OCI-LY1 (cell line): ENCODE measurements around the gene MACROD2.

Source experiments
- H2AFZ ChIP-seq: fragments of 200-600 bp; sonication (generic), shearing (Covaris generic); 2 replicates; pipeline ENCODE4 v1.6.0; 2014; ENCODE audit warnings: antibody characterized with exemption, mild to moderate bottlenecking, low read length
- H3F3A ChIP-seq: fragments of 200-600 bp; sonication (generic), shearing (Covaris generic); 2 replicates; pipeline ENCODE4 v1.6.0; 2014; ENCODE audit warnings: mild to moderate bottlenecking, antibody characterized with exemption, low read length, moderate library complexity; ENCODE audit not compliant: insufficient read depth
- H3K27ac ChIP-seq: fragments of 200-600 bp; sonication (generic); 2 replicates; pipeline ENCODE4 v1.5.1; 2014; ENCODE audit warnings: low read length, mixed run types, mild to moderate bottlenecking, low read depth; ENCODE audit not compliant: poor library complexity, severe bottlenecking
- H3K27me3 ChIP-seq: fragments of 200-600 bp; sonication (generic); 2 replicates; pipeline ENCODE4 v1.6.0; 2014; ENCODE audit warnings: antibody characterized with exemption, mild to moderate bottlenecking, low read length, moderate library complexity; ENCODE audit not compliant: insufficient read depth
- H3K36me3 ChIP-seq: fragments of 200-600 bp; sonication (generic); 2 replicates; pipeline ENCODE4 v1.6.1; 2014; ENCODE audit warnings: mild to moderate bottlenecking, antibody characterized with exemption, low read length, moderate library complexity, mixed read lengths; ENCODE audit not compliant: insufficient read depth
- H3K4me1 ChIP-seq: fragments of 200-600 bp; sonication (generic); 2 replicates; pipeline ENCODE4 v1.5.1; 2014; ENCODE audit warnings: mild to moderate bottlenecking, low read length, moderate library complexity; ENCODE audit not compliant: insufficient read depth, severe bottlenecking
- H3K4me2 ChIP-seq: fragments of 200-600 bp; sonication (generic), shearing (Covaris generic); 2 replicates; pipeline ENCODE4 v1.6.1; 2014; ENCODE audit warnings: low read length
- H3K4me3 ChIP-seq: fragments of 200-600 bp; sonication (generic); 2 replicates; pipeline ENCODE4 v1.5.1; 2014; ENCODE audit warnings: low read length, low read depth, mild to moderate bottlenecking, mixed read lengths; ENCODE audit not compliant: poor library complexity, severe bottlenecking
- H3K79me2 ChIP-seq: fragments of 200-600 bp; shearing (Covaris generic); 2 replicates; pipeline ENCODE4 v1.6.1; 2016; ENCODE audit warnings: mixed run types, low read length, mixed read lengths; ENCODE audit not compliant: insufficient read depth
- H3K9ac ChIP-seq: fragments of 200-600 bp; sonication (generic), shearing (Covaris generic); 2 replicates; pipeline ENCODE4 v1.6.1; 2014; ENCODE audit warnings: mild to moderate bottlenecking, low read length, mixed read lengths
- H3K9me2 ChIP-seq: fragments of 200-600 bp; sonication (generic), shearing (Covaris generic); 2 replicates; pipeline ENCODE4 v1.6.1; 2014; ENCODE audit warnings: low read depth, mild to moderate bottlenecking, low read length, mixed read lengths
- H3K9me3 ChIP-seq: fragments of 200-600 bp; shearing (Covaris generic); 2 replicates; pipeline ENCODE4 v1.6.1; 2014; ENCODE audit warnings: low read length, mixed read lengths
- H4K20me1 ChIP-seq: fragments of 200-600 bp; sonication (generic), shearing (Covaris generic); 2 replicates; pipeline ENCODE4 v1.6.0; 2016; ENCODE audit warnings: mild to moderate bottlenecking, low read length; ENCODE audit not compliant: insufficient read depth
- EZH2 ChIP-seq: fragments of 200-600 bp; sonication (generic), shearing (Covaris generic); IDR thresholded peaks from 2 replicates; pipeline ENCODE4 v1.8.0; 2017; ENCODE audit warnings: borderline replicate concordance, mixed run types, mild to moderate bottlenecking, antibody characterized with exemption, low read length, moderate library complexity, mixed read lengths
- TF ChIP-seq, protein P1 (sequence below): fragments of 200-600 bp; sonication (generic), shearing (Covaris generic); IDR thresholded peaks from 2 replicates; pipeline ENCODE4 v1.5.1; 2017; ENCODE audit warnings: mild to moderate bottlenecking, antibody characterized with exemption, low read length, moderate library complexity, mixed read lengths

MACROD2 gene

GRCh38 chr20:14883324-14883723 lies 888.0 kb downstream of the MACROD2 start:
- no peak overlapping the region for H3K9ac ChIP-seq
- H4K20me1 ChIP-seq: no peaks in the 10 kb centered on the region

GRCh38 chr20:14885661-14886060 lies 890.3 kb downstream of the MACROD2 start:
- H3K4me2 ChIP-seq: no peak overlapping the region
- no peak overlapping the region for H3K27ac ChIP-seq
- no peaks in the 10 kb centered on the region for H3K9me2 ChIP-seq
- H3K4me3 ChIP-seq: no peak overlapping the region
- H4K20me1 ChIP-seq: no peaks in the 10 kb centered on the region
- no peaks in the 10 kb centered on the region for H3K79me2 ChIP-seq
- H3K9ac ChIP-seq: no peak overlapping the region
- H3K4me1 ChIP-seq: no peaks in the 10 kb centered on the region
- no peaks in the 10 kb centered on the region for H3F3A ChIP-seq
- TF ChIP-seq, protein P1, sequence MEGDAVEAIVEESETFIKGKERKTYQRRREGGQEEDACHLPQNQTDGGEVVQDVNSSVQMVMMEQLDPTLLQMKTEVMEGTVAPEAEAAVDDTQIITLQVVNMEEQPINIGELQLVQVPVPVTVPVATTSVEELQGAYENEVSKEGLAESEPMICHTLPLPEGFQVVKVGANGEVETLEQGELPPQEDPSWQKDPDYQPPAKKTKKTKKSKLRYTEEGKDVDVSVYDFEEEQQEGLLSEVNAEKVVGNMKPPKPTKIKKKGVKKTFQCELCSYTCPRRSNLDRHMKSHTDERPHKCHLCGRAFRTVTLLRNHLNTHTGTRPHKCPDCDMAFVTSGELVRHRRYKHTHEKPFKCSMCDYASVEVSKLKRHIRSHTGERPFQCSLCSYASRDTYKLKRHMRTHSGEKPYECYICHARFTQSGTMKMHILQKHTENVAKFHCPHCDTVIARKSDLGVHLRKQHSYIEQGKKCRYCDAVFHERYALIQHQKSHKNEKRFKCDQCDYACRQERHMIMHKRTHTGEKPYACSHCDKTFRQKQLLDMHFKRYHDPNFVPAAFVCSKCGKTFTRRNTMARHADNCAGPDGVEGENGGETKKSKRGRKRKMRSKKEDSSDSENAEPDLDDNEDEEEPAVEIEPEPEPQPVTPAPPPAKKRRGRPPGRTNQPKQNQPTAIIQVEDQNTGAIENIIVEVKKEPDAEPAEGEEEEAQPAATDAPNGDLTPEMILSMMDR: no peak
- TF ChIP-seq EZH2: no peak
- H3K9me3 ChIP-seq: no peaks in the 10 kb centered on the region
- no peak overlapping the region for H2AFZ ChIP-seq
- no peaks in the 10 kb centered on the region for H3K36me3 ChIP-seq
- H3K27me3 ChIP-seq: no peaks in the 10 kb centered on the region

More at GRCh38 chr20:14883324-14883723, 888.0 kb downstream of the MACROD2 start:
- Histone ChIP-seq H3K4me1 (no peaks in the 10 kb centered on the region), H3F3A (no peaks in the 10 kb centered on the region), H3K9me2 (no peaks in the 10 kb centered on the region), H2AFZ (no peak overlapping the region), H3K27me3 (no peaks in the 10 kb centered on the region), H3K36me3 (no peaks in the 10 kb centered on the region), H3K4me3 (no peak overlapping the region), H3K79me2 (no peaks in the 10 kb centered on the region), H3K9me3 (no peaks in the 10 kb centered on the region), H3K4me2 (no peak overlapping the region), H3K27ac (no peak overlapping the region)
- TF ChIP-seq, protein P1: no peak
- TF ChIP-seq EZH2: no peak

DNA sequence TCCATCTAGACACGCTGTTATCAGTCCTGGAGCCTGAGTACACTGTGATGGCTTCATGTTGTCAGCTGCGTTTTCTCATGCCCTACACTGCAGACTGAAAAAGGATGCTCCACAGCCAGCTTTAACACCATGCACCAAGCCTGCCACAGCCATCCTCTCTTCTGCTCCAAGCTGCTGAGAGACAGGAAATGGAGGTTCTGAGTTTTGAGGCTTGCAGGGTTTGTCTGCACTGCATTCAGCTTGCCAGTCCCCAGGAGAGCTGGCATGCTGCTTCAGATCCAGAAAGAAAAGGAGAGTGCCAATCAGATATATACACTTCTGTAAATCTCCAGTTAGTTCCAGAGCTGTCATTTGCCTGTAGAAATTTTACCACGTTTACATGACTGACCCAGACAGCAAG lies 892.8 kb downstream of the MACROD2 start:
- H3F3A ChIP-seq: no peaks in the 10 kb centered on the region

More for the DNA sequence above, 892.8 kb downstream of the MACROD2 start:
- Histone ChIP-seq H3K9me3 (no peaks in the 10 kb centered on the region), H2AFZ (no peak overlapping the region), H3K36me3 (no peaks in the 10 kb centered on the region), H3K9me2 (no peaks in the 10 kb centered on the region), H3K4me3 (no peak overlapping the region), H4K20me1 (no peaks in the 10 kb centered on the region), H3K9ac (no peak overlapping the region), H3K4me1 (no peaks in the 10 kb centered on the region), H3K27ac (no peak overlapping the region), H3K4me2 (no peak overlapping the region), H3K27me3 (no peaks in the 10 kb centered on the region), H3K79me2 (no peaks in the 10 kb centered on the region)
- TF ChIP-seq EZH2: no peak
- TF ChIP-seq, protein P1: no peak
